Erythroblast (primary cell): ENCODE measurements around the gene NOX5.

Experiments
- GATA1 ChIP-seq: IDR thresholded peaks from 2 replicates; pipeline ENCODE4 v1.6.1; 2011; ENCODE audit warnings: low read depth, mild to moderate bottlenecking, control low read depth, low read length, moderate library complexity
- POLR2A ChIP-seq: IDR thresholded peaks from 2 replicates; pipeline ENCODE4 v1.6.1; 2011; ENCODE audit warnings: mild to moderate bottlenecking, low read length

- TF ChIP-seq POLR2A (no peak), GATA1 (no peak)
Observed at GRCh38 chr15:68966996-68967395, 47.5 kb upstream of the NOX5 start.
